HG02885 (cell line): Measurements from ENCODE around the gene P2RY12.
A peak's percentile ranks its signal among the peaks of the same experiment; 100 is the strongest.

ENCODE experiments used
- ATAC-seq: cut with Tn5 transposase; IDR thresholded peaks from one replicate; pipeline ENCODE4 v1.9.1; 2021; ENCODE audit warnings: mild to moderate bottlenecking; ENCODE audit not compliant: unreplicated experiment, poor library complexity

P2RY12 gene

DNA sequence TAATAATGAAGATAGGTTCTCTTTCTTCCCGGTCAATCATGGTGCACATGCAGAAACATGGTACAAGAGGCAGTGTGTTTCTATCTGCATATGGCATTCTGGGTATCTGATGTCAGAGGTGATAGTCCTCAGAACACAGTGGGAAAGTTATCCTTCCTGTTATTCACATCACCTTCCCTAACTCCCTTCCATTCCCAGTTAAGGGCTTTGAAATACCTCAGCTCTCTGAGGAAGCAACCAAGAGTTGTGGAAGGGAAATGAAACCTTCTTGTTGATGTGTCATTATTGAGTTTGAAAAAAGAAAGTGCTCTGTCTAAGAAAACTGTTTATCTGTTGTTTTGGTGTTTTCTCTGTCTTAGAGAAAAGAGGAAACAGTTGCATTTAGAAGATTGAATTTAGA, 33.3 kb downstream of the P2RY12 start:
- peak; percentile 94 for ATAC-seq

GRCh38 chr3:151350656-151351055, 33.9 kb downstream of the P2RY12 start:
- ATAC-seq, result no peak

DNA sequence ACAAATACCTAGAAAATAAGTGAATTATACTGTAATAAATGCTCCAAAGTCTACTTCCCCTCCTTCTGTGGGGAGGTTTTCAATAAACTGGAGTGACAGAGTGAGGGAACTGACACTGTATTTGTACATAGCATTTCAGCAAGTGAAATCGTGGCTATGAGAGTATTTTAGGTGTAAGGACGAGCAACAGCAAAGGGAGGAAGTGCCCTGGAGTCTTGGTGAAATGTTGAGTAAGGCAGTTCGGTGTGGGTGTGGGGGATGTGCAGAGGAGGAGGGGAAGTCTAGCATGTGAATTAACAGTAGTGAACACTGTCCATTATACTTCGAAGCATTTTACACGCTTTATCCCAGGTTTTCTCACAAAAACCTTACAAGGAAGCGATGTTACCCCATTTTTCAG, 37.1 kb downstream of the P2RY12 start:
- ATAC-seq, result no peak

DNA sequence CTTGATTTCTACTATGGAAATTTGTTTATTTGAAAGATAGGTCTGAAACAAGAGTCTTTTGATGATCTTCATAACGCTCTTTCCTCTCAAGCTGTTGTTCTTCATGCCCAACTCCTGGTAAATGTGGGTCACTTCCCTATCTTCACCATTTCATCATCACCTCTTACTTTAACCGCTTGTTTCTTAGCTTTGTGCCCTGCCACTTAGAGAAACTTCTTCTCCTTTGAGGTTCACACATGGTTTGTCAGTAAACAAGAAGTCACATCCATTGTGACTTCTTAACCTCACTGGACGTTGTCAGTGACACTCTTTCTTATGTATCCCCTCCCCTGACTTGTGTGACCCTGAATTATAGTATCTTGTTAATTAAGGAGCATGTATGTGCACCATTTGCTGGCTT, 38.3 kb downstream of the P2RY12 start:
- ATAC-seq, result no peak

- ATAC-seq, result no peak
These were observed 38.7 kb downstream of the P2RY12 start for GRCh38 chr3:151345859-151346258.

GRCh38 chr3:151331696-151332095, 52.9 kb downstream of the P2RY12 start:
- ATAC-seq, result no peak

- ATAC-seq, result no peak
These were observed 53.7 kb downstream of the P2RY12 start for GRCh38 chr3:151330899-151331298.

DNA sequence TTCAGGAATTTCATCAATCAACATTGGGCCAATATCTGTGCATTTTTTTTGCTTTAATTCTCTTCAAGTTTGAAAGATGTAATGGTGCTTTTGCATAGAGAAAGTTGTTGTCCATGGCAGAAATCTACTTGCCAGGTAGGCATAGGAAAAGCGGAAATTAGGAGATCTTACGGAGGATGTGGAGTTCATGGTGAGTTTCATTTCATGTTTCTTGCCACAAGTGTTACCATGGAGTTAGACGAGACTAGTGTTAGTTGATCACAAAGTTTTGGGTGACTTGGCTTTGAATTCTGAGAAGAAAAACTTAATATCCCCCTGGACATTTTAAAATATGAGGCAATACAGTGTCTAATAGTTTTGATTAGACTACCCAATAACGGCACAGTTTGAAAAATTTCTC, 54.2 kb downstream of the P2RY12 start:
- no peak for ATAC-seq

- no peak for ATAC-seq
These were observed 55.2 kb downstream of the P2RY12 start, which contains the start of gene P2RY13 for GRCh38 chr3:151329363-151329762. TSS of gene P2RY13 (minus strand) at chr3:151329549. CDS start at chr3:151329528, 21 bp downstream.

DNA sequence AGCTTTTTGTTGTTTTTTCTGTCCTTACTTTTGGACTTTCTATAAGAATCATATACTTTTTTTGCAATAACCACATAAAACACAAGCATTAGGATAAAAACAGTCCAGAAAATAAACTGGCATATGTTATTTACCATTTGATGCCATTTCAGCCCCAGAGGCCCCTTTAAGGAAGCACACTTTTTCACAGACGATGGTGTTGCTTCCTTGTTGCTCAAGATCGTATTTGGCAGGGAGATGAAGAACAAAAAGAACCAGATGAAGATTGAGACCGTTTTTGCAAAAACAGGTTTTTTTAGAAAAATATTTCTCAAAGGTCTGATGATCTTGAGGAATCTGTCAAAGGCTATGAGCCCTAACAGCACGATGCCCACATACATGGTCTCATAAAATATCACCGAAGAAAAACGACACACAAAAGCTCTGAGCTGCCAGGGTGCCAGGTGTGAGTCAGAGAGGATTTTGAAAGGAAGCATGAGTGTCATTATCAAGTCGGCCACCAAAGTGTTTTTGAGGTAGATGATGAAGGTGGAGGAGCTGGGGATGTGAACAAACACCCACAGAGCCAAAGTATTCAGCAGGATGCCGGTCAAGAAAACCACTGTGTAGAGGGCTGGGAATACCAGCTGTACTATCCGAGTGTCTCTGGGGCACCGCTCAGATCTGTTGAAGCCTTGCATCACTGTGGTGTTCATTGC, 56.1 kb downstream of the P2RY12 start:
- ATAC-seq, result no peak

- ATAC-seq, result no peak
These were observed 56.9 kb downstream of the P2RY12 start for GRCh38 chr3:151327571-151328198.

- ATAC-seq, result no peak
These were observed 62.0 kb downstream of the P2RY12 start for GRCh38 chr3:151322511-151322910.

- no peak for ATAC-seq
These were observed 63.0 kb downstream of the P2RY12 start for GRCh38 chr3:151321526-151321925.

GRCh38 chr3:151320131-151320530, 64.4 kb downstream of the P2RY12 start:
- ATAC-seq, result no peak

- no peak for ATAC-seq
These were observed 64.9 kb downstream of the P2RY12 start for GRCh38 chr3:151319628-151320027.

- ATAC-seq, result no peak
These were observed 65.6 kb downstream of the P2RY12 start for GRCh38 chr3:151318991-151319390.

- no peak for ATAC-seq
These were observed 66.2 kb downstream of the P2RY12 start for GRCh38 chr3:151318313-151318712.

DNA sequence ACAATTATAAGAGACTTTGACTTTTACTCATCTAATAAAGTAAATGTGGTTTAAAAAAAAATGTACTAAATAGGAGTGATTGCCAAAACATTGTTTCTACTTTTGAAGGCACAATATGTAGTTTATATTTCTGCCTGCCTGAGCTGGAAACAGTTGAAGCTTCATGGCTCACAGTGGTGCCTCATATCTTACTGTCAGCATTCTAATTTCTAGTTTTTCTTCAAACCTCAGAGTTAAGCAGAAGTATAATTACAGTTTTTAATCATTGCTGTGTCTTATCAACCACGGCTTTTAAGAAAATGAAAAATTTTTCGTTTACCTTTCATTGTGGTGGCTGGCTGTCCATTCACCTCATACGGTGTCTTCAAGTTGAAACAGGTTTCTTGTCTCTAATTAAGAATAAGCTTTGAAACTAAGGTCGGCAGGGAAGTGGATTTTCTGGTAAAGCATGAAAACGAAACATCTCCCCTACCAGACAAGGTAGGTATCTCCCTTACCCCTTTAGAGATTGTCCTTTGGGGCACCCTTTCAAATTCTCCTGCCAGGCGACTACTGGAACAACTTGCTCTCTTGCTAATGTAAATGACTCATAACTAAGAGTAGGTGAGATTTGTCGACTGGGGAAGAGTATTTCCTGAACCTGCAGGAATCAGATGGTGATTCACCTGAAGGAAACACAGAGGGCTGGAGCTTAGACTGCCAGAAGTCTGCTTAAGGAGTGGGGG, 68.1 kb downstream of the P2RY12 start, which contains the start of gene GPR87:
GPR87 (minus strand) TSS at position 554 of the 725 bp plus-strand sequence. CDS start 16,720 bp downstream, outside the sequence.
- ATAC-seq, result peak; percentile 52

DNA sequence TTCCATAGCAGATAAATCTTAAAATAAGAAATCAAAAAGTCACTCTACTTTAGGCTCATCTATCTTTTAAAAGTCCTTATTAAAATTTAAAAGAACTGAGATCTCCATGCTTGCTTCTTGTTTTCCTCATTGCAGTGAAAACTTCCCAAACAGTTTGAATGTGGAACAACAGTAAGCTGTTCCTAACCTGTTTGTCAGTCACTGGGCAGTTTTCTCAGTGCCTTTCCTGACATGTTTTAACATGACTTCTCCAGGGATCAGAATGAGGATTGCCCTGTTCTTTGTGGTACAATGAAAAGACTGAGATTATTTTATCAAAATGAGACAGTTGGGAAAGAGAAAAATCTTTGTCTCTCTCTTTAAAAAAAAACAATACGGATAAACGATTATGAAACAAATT, 68.7 kb downstream of the P2RY12 start:
- no peak for ATAC-seq

DNA sequence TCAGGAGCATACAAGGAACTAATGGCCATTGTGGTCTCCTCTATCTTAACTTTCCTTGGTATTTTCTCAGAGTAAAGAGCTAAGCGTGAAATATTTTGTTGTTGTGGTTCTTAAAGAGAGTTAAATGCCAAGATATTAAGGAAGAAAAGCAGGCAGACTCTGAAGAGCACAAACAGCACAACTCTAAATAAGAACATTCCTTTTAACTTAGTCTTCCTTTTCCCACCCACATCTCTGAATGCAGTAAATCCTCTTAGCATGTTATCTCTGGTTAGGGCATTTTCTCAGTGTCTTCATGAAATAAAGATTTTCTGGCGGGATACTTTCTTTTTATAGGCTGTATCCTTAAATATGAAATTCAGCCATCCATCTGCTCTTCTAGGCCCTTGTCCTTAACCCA, 69.4 kb downstream of the P2RY12 start:
- no peak for ATAC-seq

GRCh38 chr3:151314593-151314992, 70.0 kb downstream of the P2RY12 start:
- no peak for ATAC-seq
